T-helper 2 cell treated with Interferon-gamma antibody and Interleukin-4, amounts not matched to agents 5 μg/mL and 100 μg/mL, for 36 hours (primary cell): Measurements from ENCODE around the gene UBA52.
A peak's percentile ranks its signal among the peaks of the same experiment; 100 is the strongest.
"Not testable (repeated sequence)": the region's sequence is repeated elsewhere in the genome, so short reads cannot be mapped to it uniquely, and the experiment has no call there.

Experiments
- DNase-seq: peaks from one replicate; pipeline ENCODE4 v3.0.0; 2021; ENCODE audit warnings: low spot score
- H3K27ac Mint-ChIP-seq: one replicate; pipeline ENCODE4 v1.8.0; 2021; ENCODE audit warnings: mild to moderate bottlenecking, mixed read lengths
- H3K27me3 Mint-ChIP-seq: one replicate; pipeline ENCODE4 v1.8.0; 2021; ENCODE audit warnings: low read depth, mixed read lengths
- H3K36me3 Mint-ChIP-seq: one replicate; pipeline ENCODE4 v1.8.0; 2021; ENCODE audit warnings: low read depth, mixed read lengths
- H3K4me1 Mint-ChIP-seq: one replicate; pipeline ENCODE4 v1.8.0; 2021; ENCODE audit warnings: low read depth, mixed read lengths
- H3K4me3 Mint-ChIP-seq: one replicate; pipeline ENCODE4 v1.8.0; 2022; ENCODE audit warnings: mild to moderate bottlenecking, moderate library complexity, mixed read lengths
- H3K9me3 Mint-ChIP-seq: one replicate; pipeline ENCODE4 v1.8.0; 2021; ENCODE audit warnings: mixed read lengths

UBA52 gene

DNA sequence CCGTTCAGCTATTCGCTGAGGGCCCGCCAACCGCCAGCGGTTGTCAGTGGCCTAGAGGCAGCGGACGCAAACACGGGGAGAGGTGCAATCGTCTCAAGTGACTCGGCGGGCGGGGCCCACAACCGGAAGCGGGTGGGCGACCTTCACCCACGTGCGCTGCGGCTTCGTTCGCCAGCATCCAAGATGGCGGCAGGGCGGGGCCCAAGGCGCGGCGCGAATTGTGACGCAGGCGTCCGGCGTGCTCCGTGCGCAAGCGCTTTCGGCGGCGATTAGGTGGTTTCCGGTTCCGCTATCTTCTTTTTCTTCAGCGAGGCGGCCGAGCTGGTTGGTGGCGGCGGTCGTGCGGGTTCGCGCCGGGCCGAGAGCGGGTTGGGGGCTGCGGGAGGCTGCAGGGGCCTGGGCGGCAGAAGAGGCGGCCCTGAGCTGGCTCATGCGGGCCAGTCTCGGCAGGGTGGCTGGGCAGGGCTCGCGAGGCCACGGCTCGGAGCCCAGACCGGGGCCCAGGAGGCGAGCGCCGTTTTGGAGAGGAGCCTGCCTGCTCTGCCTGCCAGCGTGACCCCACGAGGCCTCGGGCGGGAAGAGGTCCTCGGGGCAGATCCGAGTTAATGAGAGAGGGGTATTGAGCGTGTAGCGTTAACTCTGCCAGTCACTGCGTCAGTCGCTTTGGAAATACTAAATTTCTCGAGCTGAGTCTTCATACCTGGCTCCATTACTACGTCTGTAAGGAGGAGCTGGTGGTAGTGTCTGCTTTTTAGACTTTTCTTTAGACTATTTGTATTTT, at the start of gene UBA52:
UBA52 (plus strand) TSS at position 294 of the 781 bp plus-strand sequence. CDS start 1,444 bp downstream, outside the sequence.
- Mint-ChIP-seq H3K4me3 (peak within 1 kb of the TSS; percentile 91), H3K9me3 (no peaks in the 10 kb centered on the region), H3K36me3 (peaks cover 63% of the 10 kb centered on the region), H3K27ac (peak within 1 kb of the TSS; percentile 95), H3K4me1 (peaks cover 10% of the 10 kb centered on the region), H3K27me3 (no peaks in the 10 kb centered on the region)
- peak; percentile 100 for DNase-seq

DNA sequence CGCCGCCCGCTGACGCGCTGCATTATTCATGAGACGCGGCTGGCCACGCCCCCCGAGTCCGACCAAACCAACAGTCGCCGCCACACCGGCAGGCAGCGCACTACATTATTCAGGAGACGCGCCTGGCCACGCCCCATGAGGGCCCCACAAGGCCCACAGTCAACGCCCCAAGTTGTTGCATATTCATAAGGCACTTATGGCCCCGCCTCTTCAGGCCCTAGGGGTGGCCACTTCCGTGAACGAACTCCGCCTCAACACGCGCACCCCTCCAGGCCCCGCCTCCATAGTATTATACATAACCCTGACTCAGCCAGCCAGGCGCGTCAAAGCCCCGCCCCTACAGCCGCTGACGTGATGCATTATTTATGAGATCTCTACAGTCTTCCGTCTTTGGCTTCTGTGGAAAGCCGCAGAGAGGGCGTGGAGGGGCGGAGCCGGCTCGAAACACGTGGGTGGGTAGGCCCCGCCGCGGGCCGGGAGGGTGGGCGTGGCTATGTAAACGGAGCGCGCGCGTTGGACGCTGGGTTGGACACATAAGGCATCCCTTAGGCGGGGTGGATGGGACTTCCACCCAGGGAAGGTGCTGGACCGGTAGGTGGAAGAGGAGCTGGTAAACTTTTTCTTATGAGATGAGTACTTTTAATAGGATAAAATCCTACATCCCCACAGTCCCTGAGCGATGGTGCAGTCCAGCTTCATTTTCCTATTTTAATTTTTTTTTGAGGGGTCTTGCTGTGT, 49.4 kb upstream of the UBA52 start:
- Mint-ChIP-seq H3K4me1 (peaks cover 6% of the 10 kb centered on the region), H3K36me3 (no peaks in the 10 kb centered on the region), H3K27ac (peak overlapping the region; percentile 94), H3K4me3 (peak overlapping the region; percentile 91), H3K9me3 (no peaks in the 10 kb centered on the region), H3K27me3 (no peaks in the 10 kb centered on the region)
- peak; percentile 100 for DNase-seq

DNA sequence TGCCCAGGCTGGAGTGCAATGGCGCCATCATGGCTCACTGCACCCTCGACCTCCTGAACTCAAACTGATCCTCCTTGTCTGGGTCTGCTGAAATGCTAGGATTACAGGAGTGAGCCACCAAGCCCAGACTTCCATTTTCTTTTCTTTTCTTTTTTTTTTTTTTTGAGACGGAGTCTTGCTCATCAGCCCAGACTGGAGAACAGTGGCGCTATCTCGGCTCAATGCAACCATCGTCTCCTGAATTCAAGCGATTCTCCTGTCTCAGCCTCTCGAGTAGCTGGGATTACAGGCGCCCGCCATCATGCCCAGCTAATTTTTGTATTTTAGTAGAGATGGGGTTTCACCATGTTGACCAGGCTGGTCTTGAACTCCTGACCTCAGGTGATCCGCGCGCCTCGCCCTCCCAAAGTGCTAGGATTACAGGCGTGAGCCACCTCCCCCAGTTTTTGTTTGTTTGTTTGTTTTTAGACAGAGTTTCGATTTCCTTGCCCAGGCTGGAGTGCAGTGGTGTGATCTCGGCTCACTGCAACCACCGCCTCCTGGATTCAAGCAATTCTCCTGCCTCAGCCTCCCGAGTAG, 48.7 kb upstream of the UBA52 start:
- not testable (repeated sequence) for H3K4me1 Mint-ChIP-seq, H3K36me3 Mint-ChIP-seq, DNase-seq, H3K9me3 Mint-ChIP-seq, H3K27me3 Mint-ChIP-seq
- H3K4me3 Mint-ChIP-seq = peak overlapping the region; percentile 91
- peak overlapping the region; percentile 94 for H3K27ac Mint-ChIP-seq

DNA sequence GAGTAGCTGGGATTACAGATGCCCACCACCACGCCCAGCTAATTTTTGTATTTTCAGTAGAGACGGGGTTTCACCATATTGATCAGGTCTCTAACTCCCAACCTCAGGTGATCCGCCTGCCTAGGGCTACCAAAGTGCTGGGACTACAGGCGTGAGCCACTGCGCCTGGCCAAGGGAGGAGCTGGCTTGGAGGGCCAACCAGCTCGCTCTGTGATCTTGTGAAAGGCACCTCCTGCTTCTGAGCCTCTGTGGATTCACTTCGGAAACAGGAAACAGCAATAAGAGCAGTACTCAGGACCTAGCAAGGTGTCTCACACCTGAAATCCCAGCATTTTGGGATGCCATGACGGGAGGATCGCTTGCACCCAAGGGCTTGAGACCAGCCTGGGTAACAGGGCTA, 47.8 kb upstream of the UBA52 start:
- H3K4me3 Mint-ChIP-seq = no peak overlapping the region
- no peaks in the 10 kb centered on the region for H3K27me3 Mint-ChIP-seq
- peaks cover 6% of the 10 kb centered on the region for H3K4me1 Mint-ChIP-seq
- no peaks in the 10 kb centered on the region for H3K9me3 Mint-ChIP-seq
- no peak overlapping the region for H3K27ac Mint-ChIP-seq
- no peak for DNase-seq
- no peaks in the 10 kb centered on the region for H3K36me3 Mint-ChIP-seq

DNA sequence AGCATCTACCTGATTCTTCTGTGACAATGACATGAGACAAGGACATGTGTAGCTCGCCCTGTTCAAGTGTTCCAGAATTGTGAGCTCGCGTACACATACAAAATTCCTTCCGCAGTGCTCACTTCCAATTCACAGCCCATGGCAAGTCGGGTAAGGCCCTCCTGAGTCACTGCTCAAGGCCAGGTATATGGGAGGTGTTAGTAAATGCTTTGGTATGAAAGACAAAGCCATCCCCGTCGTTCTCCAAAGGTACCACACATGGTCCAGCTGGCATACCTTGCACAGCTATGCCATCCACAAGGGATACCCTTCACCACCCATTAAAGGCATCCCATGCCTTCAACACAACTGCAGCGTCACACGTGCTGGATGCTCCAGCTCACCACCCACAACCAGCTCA, 45.3 kb upstream of the UBA52 start:
- Mint-ChIP-seq H3K27me3 (no peaks in the 10 kb centered on the region), H3K4me1 (peaks cover 5% of the 10 kb centered on the region), H3K27ac (no peak overlapping the region), H3K9me3 (no peaks in the 10 kb centered on the region), H3K4me3 (no peak overlapping the region), H3K36me3 (peaks cover 4% of the 10 kb centered on the region)
- no peak for DNase-seq

DNA sequence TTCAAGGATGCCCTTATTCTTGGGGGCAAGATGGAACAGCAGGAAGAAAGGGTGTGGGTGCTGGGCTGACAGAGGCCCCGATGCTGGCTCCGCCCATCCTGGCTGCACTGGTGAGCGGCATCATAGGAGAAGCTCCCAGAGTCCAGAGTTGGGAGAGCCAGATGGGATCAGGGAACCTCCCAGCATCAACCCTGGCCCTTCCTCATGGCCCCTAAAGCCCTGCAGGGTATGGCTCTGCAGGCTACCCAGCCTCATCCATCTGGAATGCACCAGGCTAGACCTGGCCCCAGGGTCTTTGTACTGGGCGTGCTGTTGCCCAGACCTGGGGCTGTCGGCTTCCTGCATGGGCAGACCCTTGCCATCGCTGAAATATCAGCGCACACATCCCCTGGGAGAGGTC, 41.9 kb upstream of the UBA52 start:
- DNase-seq = no peak
- H3K27ac Mint-ChIP-seq = no peak overlapping the region
- no peaks in the 10 kb centered on the region for H3K4me1 Mint-ChIP-seq
- H3K27me3 Mint-ChIP-seq = no peaks in the 10 kb centered on the region
- peaks cover 15% of the 10 kb centered on the region for H3K36me3 Mint-ChIP-seq
- no peak overlapping the region for H3K4me3 Mint-ChIP-seq
- H3K9me3 Mint-ChIP-seq = no peaks in the 10 kb centered on the region

DNA sequence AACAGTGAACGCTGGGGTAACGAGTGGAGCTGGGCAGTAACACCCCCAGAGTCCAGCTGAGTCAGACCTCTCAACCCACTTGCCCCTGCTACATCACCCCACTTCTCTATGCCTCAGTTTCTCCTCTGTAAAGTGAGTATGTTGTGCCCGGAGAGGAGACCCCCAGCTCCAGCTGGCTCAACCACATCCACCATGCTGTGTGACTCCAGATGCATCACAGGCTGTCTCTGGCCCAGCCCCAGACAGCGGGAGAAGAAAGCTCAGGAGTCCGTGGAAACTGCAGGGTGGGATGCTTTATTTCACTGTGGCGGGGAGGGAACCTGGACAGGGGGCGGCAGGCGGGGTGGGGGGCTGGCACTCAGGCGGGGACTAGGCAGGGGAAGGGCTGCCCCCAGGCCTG, 40.2 kb upstream of the UBA52 start:
- Mint-ChIP-seq H3K4me1 (no peaks in the 10 kb centered on the region), H3K4me3 (no peak overlapping the region), H3K27ac (no peak overlapping the region), H3K27me3 (no peaks in the 10 kb centered on the region), H3K9me3 (no peaks in the 10 kb centered on the region), H3K36me3 (peaks cover 25% of the 10 kb centered on the region)
- no peak for DNase-seq

DNA sequence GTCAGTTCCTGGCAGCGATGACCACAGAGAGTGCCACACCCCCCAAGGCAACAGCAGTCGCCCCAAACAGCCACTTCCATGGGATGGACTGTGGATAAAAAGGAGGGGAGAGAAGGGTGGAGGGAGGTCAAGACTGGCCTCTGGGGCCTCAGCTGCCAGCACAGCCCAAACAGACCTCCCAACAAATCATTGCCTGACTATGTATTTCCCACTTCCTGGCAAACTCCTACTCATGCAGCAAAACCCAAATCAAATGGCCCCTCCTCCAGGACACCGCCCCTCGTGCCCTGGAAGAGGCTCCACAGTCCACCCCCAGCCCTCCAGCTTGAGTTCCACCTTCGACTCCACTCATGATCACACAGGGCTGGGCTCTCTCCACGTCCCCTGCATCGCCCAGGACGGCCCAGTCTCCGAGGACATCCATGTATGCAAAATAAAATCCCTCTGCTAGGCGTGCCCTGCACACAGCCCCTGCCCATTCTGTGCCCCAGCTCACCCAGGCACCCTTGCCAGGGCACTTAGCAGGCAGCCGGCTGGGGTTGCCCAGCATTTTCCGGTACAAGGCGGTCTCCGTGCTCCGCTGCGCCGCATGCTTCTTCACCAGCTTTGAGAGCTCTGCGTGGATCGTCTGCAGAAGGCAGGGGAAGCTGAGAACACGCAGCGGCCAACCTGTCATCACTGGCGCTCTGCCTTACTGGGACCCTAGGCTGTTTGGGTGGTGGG, 39.3 kb upstream of the UBA52 start:
- H3K36me3 Mint-ChIP-seq = peaks cover 29% of the 10 kb centered on the region

DNA sequence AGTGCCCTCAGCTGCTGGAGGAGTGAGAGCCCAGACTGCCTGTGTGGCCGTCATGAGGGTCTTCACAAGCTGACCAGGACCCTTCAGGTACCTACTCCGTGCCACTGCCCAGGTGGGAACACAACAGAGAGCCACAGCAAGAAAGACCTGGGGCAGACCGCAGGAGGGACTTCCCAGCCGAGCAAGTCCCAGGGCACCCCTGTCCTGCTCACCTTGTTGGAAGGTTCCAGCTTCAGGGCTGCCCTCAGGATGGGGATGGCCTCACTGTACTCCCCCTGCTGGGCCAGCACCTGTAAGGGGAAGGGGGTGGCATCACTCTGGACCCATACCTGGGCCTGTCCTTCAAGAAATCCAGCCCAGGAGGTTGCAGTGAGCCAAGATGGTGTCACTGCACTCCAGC, 38.6 kb upstream of the UBA52 start:
- no peaks in the 10 kb centered on the region for H3K9me3 Mint-ChIP-seq
- H3K4me3 Mint-ChIP-seq = no peak overlapping the region
- peaks cover 35% of the 10 kb centered on the region for H3K36me3 Mint-ChIP-seq
- H3K4me1 Mint-ChIP-seq = no peaks in the 10 kb centered on the region
- H3K27ac Mint-ChIP-seq = no peak overlapping the region
- DNase-seq = no peak
- no peaks in the 10 kb centered on the region for H3K27me3 Mint-ChIP-seq

More for the DNA sequence above, 39.3 kb upstream of the UBA52 start:
- no peaks in the 10 kb centered on the region for H3K4me1 Mint-ChIP-seq
- no peaks in the 10 kb centered on the region for H3K9me3 Mint-ChIP-seq
- no peak overlapping the region for H3K27ac Mint-ChIP-seq
- H3K27me3 Mint-ChIP-seq = no peaks in the 10 kb centered on the region
- H3K4me3 Mint-ChIP-seq = no peak overlapping the region
- no peak for DNase-seq

DNA sequence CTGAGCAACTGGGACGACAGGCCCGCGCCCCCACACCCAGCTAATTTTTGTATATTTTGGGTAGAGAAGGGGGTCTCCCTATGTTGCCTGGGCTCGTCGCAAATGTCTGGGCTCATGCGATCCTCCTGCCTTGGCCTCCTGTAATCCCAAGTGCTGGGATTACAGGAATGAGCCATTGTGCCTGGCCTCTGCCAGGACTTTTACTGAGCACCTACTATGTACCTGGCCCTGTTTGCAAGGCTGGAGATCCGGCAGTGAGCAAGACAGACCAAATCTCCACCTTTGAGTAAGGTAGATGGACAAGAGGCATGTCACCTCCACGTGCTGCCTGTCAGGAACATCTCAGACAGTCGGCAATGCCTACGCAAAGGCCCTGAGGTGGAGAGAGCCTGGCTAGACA, 35.2 kb upstream of the UBA52 start:
- Mint-ChIP-seq H3K4me1 (no peaks in the 10 kb centered on the region), H3K9me3 (no peaks in the 10 kb centered on the region), H3K27me3 (no peaks in the 10 kb centered on the region), H3K36me3 (peaks cover 44% of the 10 kb centered on the region), H3K4me3 (no peak overlapping the region), H3K27ac (no peak overlapping the region)
- DNase-seq = no peak

DNA sequence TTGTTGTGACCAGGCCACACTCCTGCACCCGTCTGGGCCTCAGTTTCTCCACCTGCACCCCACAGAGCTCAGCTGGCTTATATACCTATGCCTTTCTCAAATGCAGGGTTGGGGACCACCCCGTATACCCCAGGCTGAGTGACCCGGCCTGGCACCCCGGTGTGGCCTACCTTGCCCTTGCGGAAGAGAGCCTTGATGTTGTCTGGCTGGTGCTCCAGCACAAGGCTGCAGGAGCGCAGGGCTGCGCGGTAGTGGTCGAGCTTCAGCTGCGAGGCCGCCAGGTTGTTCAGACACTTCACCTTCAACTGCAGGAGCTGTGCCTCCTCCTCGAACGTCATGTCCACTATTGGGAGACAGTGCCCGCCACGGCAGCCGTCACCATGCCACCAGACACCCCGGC, 34.2 kb upstream of the UBA52 start:
- no peak for DNase-seq
- Mint-ChIP-seq H3K9me3 (no peaks in the 10 kb centered on the region), H3K36me3 (peaks cover 42% of the 10 kb centered on the region), H3K27ac (no peak overlapping the region), H3K4me3 (no peak overlapping the region), H3K4me1 (peaks cover 6% of the 10 kb centered on the region), H3K27me3 (no peaks in the 10 kb centered on the region)

DNA sequence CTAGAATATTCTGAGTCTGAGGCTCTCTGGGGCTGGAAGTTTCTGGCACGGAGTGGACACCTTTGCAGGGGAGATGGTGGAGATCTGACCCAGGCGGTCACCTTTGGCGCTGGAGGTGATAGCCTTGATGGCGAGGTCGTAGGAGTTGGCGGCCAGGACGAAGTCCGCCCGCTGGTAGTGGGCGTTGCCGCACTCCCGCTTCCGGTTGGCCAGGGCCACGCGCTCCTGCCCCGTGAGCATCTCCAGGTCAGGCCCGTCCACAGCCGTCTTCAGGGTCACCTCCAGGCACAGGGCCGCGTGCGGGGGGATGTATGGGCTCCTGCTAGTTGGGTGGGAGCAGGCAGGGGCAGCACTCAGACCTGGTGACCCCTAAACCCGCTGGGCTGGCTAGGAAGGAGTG, 33.5 kb upstream of the UBA52 start:
- H3K27ac Mint-ChIP-seq = peak overlapping the region; percentile 26
- no peaks in the 10 kb centered on the region for H3K9me3 Mint-ChIP-seq
- H3K4me3 Mint-ChIP-seq = no peak overlapping the region
- H3K4me1 Mint-ChIP-seq = peaks cover 7% of the 10 kb centered on the region
- no peak for DNase-seq
- H3K27me3 Mint-ChIP-seq = no peaks in the 10 kb centered on the region
- peaks cover 39% of the 10 kb centered on the region for H3K36me3 Mint-ChIP-seq

DNA sequence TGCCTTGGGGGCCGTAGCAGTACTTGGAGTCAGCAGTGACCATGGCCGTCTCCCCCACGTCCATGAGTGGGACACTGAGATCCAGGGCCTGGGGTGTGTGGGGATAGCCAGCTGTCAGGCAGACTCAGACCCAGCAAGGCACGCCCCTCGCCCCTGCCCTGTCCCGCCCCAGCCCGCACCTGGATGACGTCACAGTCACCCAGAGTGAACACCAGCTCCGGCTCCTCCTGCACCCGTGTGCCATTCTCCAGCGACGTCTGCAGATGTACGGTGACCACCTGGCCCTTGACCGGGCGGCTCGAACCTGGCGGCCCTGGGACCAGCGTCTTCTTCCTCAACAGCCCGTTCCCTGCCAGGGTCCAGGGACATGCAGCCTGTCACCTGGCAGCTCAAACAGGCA, 32.3 kb upstream of the UBA52 start:
- no peak for DNase-seq
- no peaks in the 10 kb centered on the region for H3K9me3 Mint-ChIP-seq
- peaks cover 37% of the 10 kb centered on the region for H3K36me3 Mint-ChIP-seq
- no peak overlapping the region for H3K4me3 Mint-ChIP-seq
- peaks cover 14% of the 10 kb centered on the region for H3K4me1 Mint-ChIP-seq
- no peak overlapping the region for H3K27ac Mint-ChIP-seq
- no peaks in the 10 kb centered on the region for H3K27me3 Mint-ChIP-seq

DNA sequence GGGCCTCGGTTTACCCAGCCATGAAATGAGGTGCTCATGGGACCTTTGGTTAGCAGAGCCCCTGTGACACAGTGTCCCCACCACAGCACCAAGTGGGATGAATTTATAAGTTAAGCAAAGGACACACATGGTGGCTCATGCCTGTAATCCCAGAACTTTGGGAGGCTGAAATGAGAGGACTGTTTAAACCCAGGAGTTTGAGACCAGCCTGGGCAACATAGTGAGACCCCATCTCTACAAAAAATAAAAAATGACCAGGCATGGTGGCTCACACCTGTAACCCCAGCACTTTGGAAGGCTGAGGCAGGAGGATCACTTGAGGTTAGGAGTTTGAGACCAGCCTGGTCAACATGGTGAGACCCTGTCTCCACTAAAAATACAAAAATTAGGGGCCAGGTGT, 31.5 kb upstream of the UBA52 start:
- H3K27ac Mint-ChIP-seq, DNase-seq, H3K27me3 Mint-ChIP-seq, H3K4me3 Mint-ChIP-seq, H3K9me3 Mint-ChIP-seq: not testable (repeated sequence)
- H3K36me3 Mint-ChIP-seq = peaks cover 34% of the 10 kb centered on the region
- H3K4me1 Mint-ChIP-seq = peaks cover 17% of the 10 kb centered on the region
